Measurements from ENCODE around the gene FXN. TPM values are rescaled to one million over a fixed set of nuclear protein-coding genes. Genes with fewer than 3 reads are reported as not detected.

Gene FXN
- total RNA-seq, 4 donors from 2014 or later = 4.6 to 13.2 (median 8.1) TPM

- 62 to 74% methylated on average over 4 to 6 of the region's 7 CpGs for WGBS, 2 donors (ENCODE audit: low coverage in 1 of 2)
- no peak for ATAC-seq
- Histone ChIP-seq H3K4me3 (no peak overlapping the region), H3K36me3 (no peaks in the 10 kb centered on the region), H3K9me3 (no peaks in the 10 kb centered on the region), H3K27ac (no peak overlapping the region), H3K27me3 (no peaks in the 10 kb centered on the region), H3K4me1 (peaks cover 0 to 16% (median 7%) of the 10 kb centered on the region in 3 donors)
- TF ChIP-seq POLR2A (IDR thresholded peaks at IDR 0.05) (no peak), EP300 (IDR thresholded peaks at IDR 0.05) (no peak), POLR2AphosphoS5 (IDR thresholded peaks at IDR 0.05) (no peak), CTCF (IDR thresholded peaks at IDR 0.05) (no peak)
Observed at GRCh38 chr9:69136779-69137178, 101.2 kb downstream of the FXN start.

GRCh38 chr9:69137311-69137710 is 101.8 kb downstream of the FXN start:
- WGBS, 2 donors (ENCODE audit: low coverage in 1 of 2) = 98 to 100% methylated on average over 3 to 6 of the region's 8 CpGs
- no peak for ATAC-seq
- TF ChIP-seq POLR2AphosphoS5 (IDR thresholded peaks at IDR 0.05) = no peak
- TF ChIP-seq POLR2A (IDR thresholded peaks at IDR 0.05) = no peak
- TF ChIP-seq CTCF (IDR thresholded peaks at IDR 0.05) = no peak
- no peak for TF ChIP-seq EP300 (IDR thresholded peaks at IDR 0.05)

GRCh38 chr9:69139596-69139995 is 104.0 kb downstream of the FXN start:
- TF ChIP-seq EP300 (IDR thresholded peaks at IDR 0.05) = no peak
- TF ChIP-seq POLR2AphosphoS5 (IDR thresholded peaks at IDR 0.05) = no peak
- TF ChIP-seq POLR2A (IDR thresholded peaks at IDR 0.05) = no peak
- TF ChIP-seq CTCF (IDR thresholded peaks at IDR 0.05) = no peak
- peaks cover 0 to 18% (median 2%) of the 10 kb centered on the region in 3 donors for H3K4me1 ChIP-seq
- H3K9me3 ChIP-seq = no peaks in the 10 kb centered on the region
- no peaks in the 10 kb centered on the region for H3K27me3 ChIP-seq
- WGBS, 2 donors (ENCODE audit: low coverage in 1 of 2) = 96% methylated on average over 4 to 9 of the region's 9 CpGs
- no peak overlapping the region for H3K27ac ChIP-seq
- ATAC-seq = no peak
- H3K4me3 ChIP-seq = no peak overlapping the region
- no peaks in the 10 kb centered on the region for H3K36me3 ChIP-seq

More at GRCh38 chr9:69137311-69137710, 101.8 kb downstream of the FXN start:
- Histone ChIP-seq H3K4me1 (peaks cover under 1 to 16% (median 2%) of the 10 kb centered on the region in 3 donors), H3K4me3 (no peak overlapping the region), H3K9me3 (no peaks in the 10 kb centered on the region), H3K36me3 (no peaks in the 10 kb centered on the region), H3K27me3 (no peaks in the 10 kb centered on the region), H3K27ac (no peak overlapping the region)

GRCh38 chr9:69140123-69140735 is 104.7 kb downstream of the FXN start:
- H3K4me3 ChIP-seq = no peak overlapping the region
- no peak for ATAC-seq

More at GRCh38 chr9:69140123-69140735, 104.7 kb downstream of the FXN start:
- Histone ChIP-seq H3K36me3 (no peaks in the 10 kb centered on the region), H3K4me1 (peaks cover 0 to 18% (median 2%) of the 10 kb centered on the region in 3 donors), H3K9me3 (no peaks in the 10 kb centered on the region), H3K27ac (no peak overlapping the region), H3K27me3 (no peaks in the 10 kb centered on the region)
- WGBS, 2 donors (ENCODE audit: low coverage in 1 of 2) = 89 to 90% methylated on average over 3 to 4 of the region's 5 CpGs
- TF ChIP-seq POLR2AphosphoS5 (IDR thresholded peaks at IDR 0.05) (no peak), EP300 (IDR thresholded peaks at IDR 0.05) (no peak), POLR2A (IDR thresholded peaks at IDR 0.05) (no peak), CTCF (IDR thresholded peaks at IDR 0.05) (no peak)
